NOMO-1 treated with dmso at 0.1 percent for 144 hours (cell line): ENCODE measurements around the gene TOR3A.
"Not testable (repeated sequence)": the region's sequence is repeated elsewhere in the genome, so short reads cannot be mapped to it uniquely, and the experiment has no call there.

Experiments
- DNase-seq: peaks from one replicate; lab custom pipeline; 2025; ENCODE audit not compliant: unreplicated experiment; lab: John Stamatoyannopoulos, UW

TOR3A gene

DNA sequence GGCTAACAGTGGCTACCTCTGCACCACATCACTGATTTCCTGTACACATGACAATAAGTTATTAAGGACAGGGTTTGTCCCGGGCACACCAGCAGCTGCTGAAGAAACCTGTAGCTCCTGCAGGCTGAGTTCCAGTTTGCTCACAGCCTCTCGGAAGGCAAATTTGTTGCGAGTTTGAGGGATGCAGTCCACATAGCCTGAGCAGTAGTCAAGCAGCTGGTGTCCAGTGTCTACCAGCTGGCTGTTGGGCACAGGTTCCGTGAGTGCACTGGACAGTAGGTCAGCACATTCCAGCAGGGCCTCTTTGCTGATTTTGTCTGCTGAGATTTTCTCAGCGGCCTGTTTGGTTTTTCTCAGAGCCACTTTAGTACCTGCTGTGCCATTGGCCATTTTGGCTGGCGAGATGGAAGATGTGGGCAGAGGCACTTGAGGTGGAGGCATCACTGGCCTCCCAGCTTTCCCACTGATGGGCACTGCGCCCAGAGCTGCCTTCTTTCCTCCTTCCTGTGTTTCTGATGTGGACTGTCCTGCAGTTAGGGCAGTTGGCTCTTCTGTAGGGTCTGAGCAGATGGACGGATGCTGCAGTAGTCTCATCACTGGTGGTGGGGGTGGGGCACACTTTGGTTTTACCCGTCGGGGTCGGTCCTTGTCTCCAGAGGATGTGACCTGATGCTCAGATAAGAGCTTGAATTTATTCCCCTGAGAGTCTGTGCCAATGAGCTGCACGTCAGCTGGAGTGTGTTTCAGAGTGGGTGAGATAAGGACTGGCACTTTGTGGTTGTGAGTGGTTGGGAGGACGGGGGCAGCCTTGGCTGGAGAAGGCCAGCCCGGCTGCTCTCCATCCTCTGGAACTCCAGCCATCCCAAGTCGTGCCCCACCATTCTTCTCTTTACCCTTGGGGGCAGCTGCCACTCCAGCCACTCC, 26.1 kb downstream of the TOR3A start:
- no peak for DNase-seq

DNA sequence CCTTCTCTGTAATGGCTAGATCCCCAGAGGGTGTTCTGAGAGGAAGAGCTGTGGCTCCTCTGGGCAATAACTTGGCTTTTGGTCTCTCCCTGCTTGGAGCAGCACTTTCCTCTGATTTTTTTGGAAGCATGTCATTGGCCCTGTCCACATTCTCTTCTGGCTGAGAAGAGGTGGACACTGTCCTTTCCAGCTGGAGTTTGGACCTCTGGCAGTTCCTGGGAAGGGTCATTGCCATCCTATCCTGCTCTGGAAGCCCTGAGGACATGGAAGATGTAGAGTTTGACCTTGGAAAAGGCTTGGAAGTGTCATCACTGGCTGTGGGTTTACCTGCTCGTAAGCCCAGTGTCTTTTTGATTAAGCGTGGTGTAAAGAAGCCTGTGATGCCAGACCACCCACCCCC, 26.8 kb downstream of the TOR3A start:
- no peak for DNase-seq

DNA sequence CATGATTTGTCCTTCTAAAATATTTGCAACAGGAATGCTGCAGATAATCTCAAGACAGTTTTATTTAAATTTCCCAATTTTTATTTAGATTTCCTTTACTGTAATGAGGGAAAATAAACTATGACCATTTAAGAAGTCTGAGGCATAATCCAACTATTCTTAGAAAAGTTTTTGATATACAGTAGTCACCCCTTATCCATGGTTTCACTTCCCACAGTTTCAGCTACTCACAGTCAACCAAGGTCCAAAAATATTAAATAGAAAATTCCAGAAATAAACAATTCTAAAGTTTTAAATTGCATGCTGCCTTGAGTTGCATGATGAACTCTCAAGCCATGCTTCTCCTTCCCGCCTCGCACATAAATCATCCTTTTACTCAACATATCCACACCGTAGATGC, 33.3 kb downstream of the TOR3A start:
- DNase-seq: no peak

DNA sequence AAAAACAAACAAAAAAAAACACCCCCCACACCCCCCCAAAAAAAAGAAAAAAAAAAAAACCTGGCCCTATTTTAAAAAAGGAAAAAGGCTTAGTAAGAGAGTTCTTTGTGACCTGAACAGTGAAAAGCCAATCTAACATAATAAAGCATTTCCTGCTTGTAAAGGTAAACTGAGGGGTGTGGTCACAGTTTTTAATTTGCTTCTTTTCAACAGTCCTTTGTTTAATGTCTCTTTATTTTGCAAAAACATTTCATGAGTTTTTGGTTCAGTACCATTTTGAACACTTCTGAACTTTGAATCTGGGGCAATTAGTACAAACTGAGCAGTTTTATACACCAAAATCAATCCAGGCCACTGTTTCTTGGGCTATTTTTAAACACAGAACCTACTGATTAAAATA, 37.6 kb downstream of the TOR3A start:
- DNase-seq: no peak

DNA sequence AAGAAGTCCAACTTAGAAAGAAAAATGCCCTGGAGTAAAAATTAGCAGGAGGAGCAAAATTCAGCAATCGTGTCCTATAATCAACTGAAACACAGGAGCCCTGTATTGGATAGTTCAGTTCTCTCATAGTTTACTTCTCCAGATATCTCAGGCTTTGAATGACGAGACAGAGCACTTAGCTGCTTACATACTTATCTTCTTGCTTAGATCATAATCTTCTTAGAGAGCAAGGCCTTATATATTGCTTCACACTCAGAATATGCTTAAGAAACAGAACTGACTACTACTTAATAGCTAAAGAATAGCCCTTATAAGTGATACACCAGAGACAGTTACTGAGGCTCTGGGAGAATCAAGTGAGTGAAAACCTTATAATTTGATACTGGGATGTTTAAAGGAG, 38.9 kb downstream of the TOR3A start:
- DNase-seq: no peak

DNA sequence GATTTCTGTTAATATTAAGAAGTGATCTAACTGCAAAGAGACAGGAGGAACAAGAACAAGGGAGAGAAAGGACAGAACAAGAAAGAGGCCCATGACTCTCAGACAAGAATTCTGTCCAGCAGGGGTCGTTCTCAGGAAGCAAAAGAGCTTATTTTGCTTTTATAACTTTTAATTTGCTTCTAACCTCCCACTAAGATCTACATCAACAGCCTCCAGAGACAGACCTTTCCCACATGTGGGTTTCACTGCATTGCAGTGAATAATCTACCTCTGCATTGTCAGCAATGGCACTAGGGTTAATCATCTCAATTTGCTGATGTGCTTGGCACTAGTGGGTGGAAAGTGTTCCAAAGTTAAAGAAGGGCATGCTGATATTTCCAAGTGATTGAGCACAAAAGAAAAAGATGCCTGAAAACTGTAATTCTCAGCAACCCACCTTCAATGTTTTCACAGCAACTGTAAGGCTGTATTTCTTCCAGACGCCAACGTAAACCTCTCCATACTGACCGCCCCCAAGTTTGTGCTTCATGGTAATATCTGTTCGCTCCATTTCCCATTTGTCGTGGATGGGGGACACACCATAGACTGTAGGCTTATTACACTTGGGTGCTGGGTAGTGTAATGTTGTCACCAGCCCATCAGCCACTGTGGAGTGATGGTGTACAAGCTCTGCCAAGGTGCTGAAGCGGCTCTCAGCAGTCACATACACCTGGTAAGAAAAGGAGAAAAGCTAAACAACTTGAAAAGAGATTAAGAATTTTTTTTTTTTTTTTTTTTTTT, 39.5 kb downstream of the TOR3A start:
- no peak for DNase-seq

DNA sequence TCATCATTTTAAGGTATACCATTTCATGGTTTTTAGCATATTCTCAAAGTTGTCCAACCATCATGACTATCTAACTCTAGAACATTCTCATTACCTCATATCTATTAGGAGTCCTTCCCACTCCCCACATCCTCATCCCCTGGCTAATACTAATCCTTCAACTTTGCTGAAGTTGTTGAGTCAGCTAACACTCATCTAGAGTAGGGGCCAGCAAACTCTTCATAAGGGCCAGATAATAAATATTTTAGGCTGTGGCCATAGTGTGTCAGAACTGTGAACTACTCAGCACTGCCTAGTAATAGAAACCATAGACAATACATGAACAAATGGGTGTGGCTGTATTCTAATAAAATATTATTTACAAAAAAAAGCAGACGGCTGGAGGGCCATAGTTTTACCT, 43.0 kb downstream of the TOR3A start:
- DNase-seq: no peak

DNA sequence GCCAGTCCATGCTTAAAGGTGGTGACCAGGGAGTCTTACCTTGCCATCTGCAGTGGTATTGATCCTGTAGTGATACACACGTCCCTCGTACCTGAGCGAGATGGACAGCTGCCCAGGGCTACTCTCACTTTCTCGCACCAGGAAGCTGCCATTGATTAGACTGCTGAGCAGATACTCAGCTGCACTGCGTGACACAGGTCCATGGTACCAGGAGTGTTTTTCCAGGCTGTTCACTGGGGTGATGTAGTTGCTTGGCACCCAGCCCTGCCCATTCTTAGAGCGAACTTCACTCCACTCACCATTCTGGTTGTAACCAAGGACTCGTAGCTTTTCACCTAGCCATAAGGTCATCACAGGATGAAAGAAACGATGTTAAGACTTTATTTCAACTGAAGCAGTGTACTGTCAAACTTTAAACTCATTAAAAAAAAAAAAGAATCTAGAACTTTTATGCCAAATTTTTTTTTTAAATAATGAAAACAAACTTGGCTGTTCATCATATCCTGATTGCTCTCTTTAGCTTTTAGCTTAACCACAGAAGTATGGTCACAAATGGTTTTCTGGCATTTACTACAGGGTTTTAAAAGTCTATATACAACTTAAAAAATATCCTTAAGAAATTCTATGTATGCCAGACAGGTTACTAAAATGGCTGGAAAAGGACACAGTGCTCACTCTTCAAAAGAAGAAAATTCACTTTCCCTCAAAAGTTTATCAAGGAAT, 44.6 kb downstream of the TOR3A start:
- DNase-seq: no peak

DNA sequence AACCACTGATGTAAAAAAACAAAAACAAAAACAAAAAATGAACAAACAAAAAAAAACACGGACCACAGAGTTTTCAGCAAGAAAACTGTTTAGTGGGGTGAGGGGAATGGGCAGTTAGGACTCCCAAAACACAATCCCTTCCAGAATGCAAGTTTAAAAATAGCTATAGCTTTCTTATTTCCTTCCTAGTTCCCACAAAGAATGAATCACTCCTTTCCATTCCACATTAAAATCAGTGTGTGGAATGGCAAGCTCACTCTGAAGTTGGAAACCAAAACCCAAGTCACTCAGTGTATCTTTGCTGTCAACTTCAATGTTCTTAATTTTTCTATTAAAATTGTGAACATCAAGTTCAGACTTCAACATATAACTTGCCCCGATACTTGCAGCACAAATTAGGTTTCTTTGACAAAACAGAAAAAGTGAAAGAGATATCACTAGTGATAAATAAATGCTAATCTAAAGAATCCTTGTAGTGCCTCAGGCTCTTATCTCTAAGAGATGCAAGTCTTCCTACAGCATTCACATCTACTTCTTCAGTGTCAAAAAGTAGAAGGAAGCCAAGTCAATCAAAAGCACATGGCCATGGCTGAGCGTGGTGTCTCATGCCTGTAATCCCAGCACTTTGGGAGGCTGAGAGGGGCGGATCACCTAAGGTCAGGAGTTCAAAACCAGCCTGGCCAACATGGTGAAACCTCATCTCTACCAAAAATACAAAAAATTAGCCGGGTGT, 45.5 kb downstream of the TOR3A start:
- DNase-seq: no peak

DNA sequence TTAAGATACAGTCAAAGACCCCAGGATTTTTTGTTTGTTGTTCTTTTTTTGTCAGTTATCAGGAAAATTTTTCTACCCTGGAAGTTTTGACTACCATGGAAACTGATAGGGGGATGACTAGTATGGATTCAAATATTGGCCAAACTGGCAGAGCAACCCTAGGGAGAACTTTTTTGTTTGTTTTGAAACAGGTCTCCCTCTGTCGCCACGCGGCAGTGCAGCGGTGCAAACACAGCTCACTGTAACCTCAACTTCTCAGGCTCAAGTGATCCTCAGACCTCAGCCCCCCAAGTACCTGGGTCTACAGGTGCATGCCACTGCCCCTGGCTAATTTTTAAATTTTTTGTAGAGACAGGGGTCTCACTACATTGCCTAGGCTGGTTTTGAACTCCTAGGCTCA, 46.6 kb downstream of the TOR3A start:
- DNase-seq: no peak

DNA sequence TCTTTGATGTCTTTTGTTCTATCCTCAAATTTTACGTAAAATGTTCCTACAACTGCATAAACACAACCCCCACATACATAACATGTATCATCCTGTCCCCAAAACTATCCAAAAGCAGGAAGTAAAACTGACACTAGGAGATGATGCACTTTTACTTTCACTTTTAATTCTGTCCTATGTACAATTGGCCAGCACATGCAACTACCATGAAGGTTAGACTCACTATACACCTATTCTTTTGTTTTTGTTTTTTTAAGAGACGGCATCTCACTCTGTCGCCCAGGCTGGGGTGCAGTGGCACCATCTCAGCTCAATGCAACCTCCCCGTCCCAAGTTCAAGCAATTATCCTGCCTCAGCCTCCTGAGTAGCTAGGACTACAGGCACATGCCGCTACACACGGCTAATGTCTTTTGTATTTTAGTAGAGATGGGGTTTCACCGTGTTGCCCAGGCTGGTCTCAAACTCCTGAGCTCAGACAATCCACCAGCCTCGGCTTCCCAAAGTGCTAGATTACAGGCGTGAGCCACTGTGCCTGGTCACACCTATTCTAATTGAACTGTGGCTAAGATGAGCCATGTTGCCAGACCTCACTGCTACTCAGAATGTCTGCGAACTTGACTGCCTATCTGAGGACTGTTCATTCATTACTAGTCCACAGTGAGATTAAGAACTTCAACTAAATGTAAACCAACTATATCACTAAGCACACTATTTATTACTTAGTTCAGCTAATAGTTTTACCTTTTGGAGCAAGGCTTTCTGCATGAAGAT, 48.0 kb downstream of the TOR3A start:
- DNase-seq: peak; percentile 49

DNA sequence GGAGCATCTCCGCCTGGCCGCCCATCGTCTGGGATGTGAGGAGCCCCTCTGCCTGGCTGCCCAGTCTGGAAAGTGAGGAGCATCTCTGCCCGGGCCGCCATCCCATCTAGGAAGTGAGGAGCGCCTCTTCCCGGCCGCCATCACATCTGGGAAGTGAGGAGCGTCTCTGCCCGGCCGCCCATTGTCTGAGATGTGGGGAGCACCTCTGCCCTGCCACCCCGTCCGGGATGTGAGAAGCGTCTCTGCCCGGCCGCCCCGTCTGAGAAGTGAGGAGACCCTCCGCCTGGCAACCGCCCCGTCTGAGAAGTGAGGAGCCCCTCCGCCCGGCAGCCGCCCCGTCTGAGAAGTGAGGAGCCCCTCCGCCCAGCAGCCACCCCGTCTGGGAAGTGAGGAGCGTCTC, 53.3 kb downstream of the TOR3A start:
- not testable (repeated sequence) for DNase-seq

DNA sequence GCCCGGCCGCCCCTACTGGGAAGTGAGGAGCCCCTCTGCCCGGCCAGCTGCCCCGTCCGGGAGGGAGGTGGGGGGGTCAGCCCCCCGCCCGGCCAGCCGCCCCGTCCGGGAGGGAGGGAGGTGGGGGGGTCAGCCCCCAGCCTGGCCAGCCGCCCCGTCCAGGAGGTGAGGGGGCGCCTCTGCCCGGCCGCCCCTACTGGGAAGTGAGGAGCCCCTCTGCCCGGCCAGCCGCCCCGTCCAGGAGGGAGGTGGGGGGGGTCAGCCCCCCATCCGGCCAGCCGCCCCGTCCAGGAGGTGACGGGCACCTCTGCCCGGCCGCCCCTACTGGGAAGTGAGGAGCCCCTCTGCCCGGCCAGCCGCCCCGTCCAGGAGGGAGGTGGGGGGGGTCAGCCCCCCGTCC, 53.8 kb downstream of the TOR3A start:
- DNase-seq: not testable (repeated sequence)

DNA sequence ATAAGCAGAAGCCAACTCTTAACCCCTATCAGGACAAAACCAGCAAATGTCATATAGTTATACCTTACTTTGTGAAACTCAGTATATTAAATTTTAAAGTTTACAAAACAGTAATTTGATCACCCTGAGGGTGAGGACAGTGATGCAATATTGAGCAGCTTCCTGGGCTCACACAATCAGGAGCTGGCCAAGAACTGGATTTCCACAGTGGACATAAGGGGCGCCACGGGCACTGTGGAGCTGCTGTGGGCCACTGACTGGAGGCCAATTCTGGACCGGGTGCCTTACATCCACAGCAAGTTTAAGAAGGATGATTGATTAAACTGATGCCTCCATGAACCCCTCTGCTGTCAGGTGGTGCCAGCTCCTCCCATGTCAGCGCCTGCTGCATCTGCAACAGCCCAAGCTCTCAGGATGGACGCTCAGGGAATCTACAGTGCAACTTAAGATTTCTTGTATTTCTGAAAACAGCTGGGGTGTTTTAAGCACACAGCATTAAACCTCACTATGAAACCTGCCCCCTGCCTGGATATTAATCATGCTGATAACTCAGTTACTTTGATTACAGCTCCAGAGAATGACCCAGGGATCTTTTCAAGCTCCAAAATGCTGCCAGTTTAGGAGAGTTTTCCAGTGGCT, 55.9 kb downstream of the TOR3A start:
- DNase-seq: no peak

DNA sequence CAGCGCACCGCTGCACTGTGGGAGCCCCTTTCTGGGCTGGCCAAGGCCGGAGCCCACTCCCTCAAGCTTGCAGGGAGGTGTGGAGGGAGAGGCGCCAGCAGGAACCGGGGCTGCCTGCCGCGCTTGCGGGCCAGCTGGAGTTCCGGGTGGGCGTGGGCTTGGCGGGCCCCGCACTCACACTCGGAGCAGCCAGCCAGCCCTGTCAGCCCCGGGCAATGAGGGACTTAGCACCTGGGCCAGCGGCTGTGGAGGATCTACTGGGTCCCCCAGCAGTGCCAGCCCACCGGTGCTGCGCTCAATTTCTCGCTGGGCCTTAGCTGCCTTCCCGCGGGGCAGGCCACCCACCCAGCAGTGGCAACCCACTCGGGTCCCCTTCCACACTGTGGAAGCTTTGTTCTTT, 56.9 kb downstream of the TOR3A start:
- not testable (repeated sequence) for DNase-seq

DNA sequence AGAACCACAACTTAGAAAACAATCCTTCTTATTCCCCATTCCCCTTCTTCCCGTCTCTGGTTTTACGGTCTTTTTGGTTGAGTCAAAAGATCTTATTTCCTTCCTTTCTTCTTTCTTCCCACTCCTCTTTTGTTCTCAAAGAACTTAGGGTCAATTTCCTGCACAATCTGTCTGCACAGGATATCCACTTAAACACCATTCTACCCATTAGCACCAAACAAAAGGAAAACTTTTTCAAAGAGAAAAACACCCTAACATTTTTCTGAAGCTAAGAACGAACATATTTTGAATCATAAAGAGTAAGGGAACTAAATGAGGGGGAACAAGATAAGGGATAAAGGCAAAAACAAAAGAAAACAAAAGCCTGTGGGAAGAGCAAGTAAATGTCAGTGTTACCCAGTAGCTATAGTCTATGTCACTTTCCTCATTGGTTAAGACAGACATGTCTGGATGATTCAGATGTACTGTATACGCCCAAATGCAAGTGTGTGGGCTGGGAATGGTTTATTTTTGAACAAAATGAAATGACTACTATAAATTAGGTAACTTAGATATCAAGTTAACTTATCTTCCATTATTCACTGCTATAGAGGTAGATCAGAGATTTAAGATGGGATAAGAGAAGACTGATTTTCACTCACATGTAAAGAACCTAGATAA, 59.9 kb downstream of the TOR3A start:
- DNase-seq: no peak

DNA sequence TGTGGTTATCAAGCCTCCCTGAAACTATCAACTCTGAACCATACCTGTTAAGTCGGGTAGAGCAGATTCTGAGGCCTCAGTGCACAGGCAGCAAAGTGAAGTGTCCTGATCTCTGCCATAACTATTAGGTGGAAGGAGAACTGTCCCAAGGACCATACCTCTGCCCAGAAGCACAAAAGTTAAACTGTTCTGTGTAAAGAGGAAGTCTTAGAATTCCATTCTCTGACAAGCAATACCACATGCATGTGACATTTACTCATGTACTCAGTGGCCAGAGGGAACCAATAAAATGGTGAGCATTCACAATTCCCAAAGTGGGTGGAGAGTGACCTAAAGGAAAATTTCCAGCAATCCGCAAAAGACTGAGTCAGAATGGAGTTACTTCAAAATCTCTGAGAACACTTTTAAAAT, 61.0 kb downstream of the TOR3A start:
- peak; percentile 31 for DNase-seq

DNA sequence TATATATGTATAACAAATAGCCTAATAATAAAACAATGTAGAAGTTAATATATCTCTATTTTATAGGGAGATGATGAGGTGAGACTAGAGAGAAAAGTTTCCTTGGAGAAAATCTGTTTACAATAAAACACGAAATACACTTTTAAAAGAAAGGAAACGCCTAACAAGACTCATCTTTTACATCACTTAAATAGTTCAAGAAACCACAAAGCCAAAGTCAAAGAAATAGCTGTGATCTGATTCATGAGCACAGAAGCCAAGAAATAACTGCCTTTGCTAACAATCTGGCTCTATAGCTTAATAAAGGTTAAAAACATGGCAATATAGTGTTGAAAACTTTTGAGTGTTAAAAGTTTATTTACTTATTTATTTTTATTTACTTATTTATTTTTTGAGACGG, 61.5 kb downstream of the TOR3A start:
- DNase-seq: no peak

DNA sequence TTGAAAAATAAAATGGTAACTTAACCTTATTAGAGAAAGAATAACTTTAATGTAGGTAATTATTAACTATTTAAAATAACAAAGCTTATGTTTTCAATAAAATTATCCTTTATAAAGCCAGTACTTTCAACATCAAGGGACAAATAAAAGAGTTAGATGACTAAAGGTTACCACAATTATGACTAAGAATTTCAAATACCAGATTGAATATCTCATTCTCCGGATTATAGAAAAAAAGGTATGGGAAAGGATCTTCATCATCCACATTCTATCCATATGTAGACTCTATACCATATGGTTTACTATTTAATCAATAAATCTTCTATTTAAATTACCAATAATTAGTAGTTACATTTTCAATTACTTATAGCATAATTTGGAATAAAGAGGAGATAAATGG, 62.8 kb downstream of the TOR3A start:
- no peak for DNase-seq
